CD4-positive, alpha-beta T cell treated with Interleukin-15 for 4 hours (primary cell): Measurements from ENCODE around the gene HRH3.

ENCODE experiments used
- DNase-seq: peaks from one replicate; pipeline ENCODE4 v3.0.0-alpha.2; 2020; ENCODE audit warnings: low spot score

HRH3 gene

DNA sequence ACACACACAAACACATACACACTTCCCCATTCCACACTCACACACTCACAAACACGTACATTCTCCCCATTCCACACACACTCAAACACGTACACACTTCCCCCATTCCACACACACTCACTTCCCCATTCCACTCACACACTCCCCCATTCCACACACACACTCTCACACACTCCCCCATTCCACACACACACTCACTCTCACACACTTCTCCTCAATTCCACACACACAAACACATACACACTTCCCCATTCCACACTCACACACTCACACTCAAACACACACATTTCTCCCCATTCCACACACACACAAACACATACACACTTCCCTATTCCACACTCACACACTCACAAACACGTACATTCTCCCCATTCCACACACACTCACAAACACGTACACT is 9.6 kb upstream of the HRH3 start:
- no peak for DNase-seq

DNA sequence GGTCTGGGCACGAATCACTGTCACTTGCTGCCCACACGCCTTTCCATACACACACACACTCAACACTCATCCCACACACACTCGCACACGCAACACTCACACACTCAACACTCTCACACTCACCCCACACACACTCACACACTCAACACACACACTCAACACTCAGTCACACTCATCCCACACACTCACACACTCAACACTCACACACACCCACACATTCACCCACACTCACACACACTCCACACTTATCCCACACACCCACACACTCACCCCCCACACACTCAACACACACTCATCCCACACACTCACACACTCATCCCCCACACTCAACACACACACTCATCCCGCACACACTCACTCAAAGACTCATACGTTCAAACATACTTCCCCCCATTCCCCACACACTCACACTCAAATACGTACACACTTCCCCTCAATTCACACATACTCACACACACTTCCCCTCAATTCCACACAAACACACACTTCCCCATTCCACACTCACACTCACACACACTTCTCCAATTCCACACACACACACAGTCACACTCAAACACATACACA is 9.0 kb upstream of the HRH3 start:
- no peak for DNase-seq

DNA sequence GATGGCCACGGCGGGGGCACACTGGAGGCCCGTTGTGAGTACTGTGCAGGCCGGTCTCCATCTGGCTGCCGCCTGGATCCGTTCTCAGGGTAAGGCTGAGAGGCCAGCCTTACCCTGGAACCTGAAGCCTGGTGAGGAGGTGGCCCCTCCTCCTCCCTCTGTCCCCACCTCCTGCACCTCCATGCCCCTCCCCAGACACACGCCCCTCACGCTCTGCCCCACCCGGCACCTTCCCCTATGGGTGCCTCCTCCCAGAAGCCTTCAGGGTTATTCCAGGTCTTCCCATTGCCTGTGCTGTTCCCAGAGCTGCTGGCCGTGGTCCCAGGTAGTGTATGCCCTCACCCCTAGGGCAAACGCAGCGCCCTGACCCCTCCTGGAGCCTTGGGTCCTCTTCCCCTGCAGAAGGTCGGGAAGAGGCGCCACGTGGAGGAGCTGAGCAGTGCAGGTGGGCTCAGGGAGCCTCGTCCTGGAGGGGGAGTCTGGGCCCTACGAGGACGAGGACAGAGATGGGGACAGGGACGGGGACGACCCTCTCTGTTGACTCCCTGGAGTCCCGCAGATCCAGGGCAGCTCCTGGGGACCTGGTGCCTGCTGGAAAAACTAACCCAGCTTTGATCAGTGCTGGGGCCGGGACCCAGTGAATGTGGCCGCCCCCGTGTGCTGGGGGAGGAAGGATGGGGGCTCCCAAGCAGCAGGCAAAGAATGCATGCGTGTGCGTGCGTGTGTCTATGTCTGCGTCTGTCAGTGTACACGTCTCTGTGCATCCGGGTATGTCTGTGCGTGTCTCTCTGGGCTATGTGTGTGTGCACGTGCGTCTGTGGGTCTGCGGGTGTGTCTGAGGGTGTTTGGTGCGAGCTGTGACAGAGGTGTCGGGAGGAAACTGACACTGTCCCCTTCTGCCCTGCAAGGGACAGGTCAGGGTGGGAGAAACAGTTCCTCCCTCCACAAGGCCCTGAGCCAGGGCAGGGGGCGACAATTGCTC is 8.2 kb upstream of the HRH3 start:
- no peak for DNase-seq

DNA sequence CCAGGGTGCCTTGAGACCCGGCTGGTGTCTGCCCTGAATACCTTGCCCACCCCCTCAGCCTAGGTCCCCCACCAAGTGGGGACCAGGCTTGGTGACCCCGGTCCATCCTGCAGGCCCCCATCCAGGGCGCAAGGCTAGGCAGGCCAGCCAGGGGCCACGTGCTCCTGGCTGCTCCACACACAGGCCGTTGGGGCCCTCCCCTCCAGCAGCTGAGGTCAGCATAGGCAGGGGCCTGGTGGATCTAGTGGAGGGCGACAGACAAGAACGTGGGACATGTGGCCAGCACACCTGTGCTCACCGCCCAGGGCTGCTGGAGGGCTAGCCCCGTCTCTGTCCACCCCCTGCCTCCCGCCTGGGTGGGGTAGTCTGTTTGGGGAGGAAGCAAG is 7.5 kb upstream of the HRH3 start:
- DNase-seq, result no peak

DNA sequence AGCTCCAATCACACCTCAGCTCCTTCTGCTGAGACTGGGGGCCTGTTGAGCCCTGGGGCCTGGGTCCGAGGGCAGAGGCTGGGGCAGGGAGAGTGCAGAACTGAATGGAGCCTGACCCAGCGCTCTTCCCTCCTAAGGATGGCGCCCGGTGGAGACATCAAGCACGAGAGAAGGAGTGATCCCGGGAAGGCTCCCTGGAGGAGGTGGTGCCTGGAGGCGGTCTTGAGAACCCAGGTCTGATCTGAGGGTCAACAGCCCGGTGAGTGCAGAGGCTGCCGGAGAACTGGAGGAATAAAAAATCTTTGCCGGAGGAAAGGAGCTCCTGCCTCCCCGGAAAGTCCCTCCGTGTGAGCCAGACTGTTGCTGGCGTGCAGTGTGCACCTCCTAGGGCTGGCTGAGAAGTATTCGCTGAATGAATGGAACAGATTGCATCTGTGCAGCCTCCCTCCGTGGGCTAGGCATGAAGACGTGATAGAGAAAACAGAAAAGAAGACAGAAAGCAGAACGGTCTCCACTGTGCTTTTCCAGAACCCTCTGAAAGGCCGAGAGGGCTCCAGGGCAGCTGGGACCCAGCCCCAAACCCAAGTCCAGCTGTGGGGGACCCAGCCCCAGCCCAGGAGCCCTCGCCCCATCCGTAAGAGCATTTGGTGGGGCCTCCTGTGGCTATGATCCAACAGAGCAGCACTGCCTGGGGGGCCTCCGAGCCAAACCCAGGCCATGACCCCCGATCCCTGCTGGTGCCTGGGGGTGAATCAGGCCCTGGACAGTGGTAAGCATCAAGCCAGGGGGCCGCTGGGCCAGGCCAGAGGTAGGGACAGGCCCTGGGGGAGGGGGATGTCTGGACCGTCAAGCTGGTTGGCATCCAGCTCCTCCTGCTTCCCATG is 6.9 kb upstream of the HRH3 start:
- DNase-seq, result no peak

DNA sequence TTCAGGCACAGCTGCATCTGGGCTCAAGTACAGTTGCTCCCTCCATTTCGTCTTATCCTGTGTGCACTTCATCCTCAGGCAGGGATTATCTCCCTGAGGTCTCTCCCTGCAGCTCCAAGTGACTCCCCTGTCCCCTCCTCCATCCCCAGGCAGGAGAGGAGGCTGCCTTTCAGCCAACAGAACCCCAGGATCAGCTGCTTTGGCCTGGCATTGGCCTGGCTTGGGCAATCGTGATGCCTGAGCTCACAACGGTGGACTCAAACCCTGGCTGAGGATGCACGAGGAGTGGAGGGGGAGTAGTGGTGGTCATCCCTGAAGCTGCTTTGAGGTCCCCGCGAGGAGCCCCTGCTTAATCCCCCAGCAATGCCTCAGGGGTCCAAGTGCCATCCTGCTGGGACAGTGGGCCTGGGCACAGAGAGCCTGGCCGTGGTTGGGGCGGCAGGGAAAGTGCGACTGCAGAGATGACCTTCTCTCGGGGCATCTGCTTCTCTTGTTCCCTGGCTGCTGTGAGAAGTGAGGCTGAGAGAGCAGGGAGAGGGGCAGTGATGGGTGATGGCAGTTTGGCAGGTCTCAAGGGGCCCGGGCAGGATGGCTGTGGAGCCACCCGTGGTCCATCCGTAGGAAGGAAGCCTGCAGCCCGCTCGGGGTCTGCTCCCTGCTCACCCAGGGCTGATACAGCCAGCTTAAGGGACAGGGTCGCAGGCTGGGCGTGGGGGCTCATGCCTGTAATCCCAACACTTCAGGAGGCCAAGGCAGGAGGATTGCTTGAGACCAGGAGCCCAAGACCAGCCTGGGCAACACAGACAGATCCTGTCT is 6.0 kb upstream of the HRH3 start:
- DNase-seq, result no peak

DNA sequence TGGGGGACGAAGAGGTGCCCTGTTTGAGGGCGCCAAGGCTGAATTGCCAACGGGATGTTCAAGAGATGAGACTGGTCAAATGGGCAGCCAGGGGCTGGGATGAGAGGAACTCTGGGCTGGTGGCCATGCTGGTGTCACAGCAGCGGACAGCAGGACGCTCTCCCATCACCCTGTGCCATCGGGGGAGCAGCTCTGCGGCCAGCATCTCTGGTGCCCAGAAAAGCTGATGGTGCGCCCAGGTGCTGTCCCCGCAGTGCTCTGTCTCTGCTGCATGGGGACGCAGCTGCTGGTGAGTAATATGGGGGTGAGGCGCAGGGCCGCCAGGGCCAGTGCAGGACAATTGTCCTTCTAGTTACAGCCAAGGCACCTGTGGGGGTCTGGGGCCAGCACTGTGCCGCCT is 4.9 kb upstream of the HRH3 start:
- no peak for DNase-seq

DNA sequence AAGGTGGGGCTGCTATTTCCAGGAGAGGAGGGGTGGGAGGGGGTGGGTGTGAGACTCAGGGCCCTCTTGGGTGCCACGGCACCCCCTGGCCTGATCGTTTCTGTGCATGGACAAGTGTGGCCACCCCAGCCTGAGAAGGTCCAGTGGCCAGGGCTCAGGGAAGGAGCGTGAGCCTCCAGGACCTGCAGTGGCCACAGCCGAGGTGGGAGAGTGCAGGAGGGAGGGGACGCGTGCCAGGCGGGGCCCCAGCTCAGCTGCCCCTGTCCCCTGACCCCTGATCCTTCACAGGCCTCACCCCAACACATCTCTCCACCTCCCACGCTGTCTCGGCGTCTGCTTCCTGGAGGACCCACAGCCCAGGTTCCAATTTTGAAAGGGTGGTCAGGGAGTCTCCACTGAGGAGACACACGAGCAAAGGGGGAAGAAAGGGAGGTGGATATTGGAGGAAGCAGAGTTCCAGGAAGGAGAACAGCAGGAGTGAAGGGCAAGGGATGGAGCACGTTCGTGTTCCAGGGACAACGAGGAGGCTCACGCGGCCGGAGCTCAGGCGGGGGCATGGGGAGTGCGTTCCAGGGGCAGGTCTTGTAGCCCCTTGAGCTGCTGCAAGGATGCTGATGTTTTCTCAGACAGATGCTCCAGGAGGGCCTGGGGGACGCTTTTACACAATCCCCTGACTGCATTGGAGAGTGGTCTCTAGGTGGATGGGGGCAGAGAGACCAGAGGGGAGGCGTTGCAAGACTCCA is 4.2 kb upstream of the HRH3 start:
- DNase-seq, result no peak

DNA sequence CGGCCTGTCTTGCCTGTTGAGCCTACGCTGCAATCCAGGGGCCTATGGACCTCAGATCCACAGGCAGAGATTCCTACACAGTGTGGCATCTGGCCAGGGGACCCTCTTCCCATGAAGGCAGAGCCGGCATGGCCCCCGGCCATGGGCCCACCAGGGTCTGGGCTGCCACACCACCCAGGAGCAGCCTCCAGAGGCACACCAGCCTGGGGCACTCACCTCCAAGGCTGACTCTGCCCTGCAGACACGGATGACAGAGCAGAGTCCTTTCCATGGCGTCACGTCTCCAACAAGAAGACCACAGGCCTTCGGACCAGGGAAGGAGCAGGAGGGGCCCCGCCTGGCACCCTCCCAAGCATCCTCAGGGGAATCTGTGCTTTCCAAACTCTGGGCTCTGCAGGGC is 3.5 kb upstream of the HRH3 start:
- DNase-seq, result no peak

DNA sequence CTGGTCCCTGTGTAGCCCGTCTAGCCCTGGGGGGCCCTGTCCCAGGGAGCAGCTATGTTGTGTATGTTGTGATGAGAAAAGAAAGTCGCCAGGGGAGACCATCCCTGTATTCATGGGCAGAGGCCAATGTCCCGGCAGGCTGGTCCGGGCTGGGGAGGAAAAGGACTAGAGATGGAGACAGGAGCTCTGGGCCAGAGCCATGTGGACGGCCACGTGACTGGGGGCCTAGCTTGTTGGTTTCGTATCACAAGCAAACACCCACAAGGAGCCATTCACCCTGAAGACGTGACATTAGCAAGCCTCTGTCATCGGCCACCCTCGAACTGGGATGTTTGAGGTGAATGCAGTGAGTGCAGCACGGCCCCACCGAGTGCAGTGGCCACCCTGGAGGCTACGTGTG is 2.9 kb upstream of the HRH3 start:
- DNase-seq, result no peak

DNA sequence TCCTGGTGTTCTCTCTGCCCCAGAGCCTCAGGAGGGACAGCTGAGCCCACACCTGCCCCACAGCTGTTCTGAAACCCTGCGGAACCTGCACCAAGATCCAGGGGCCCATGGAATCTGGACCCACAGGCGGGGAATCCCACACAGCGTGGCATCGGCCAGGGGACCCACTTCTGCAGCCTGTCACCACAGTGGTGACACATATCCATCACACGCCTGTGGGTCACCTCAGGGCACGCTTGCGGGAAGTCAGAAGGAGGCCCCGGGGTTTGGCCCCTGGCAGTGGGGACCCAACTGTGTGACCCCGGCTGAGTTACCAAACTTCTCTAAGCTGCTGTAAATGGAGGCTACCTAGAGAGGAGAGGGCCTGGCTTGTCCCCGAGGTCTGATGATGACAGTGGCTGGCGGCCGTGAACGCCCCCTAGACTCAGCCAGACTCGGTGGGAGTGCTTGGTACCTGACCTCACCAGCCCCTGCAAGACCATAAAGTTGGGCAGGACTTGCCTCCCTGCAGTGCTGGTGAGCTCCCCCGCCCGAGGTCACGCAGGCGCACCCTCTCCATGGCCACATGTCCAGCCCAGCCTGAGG is 2.3 kb upstream of the HRH3 start:
- DNase-seq, result no peak

DNA sequence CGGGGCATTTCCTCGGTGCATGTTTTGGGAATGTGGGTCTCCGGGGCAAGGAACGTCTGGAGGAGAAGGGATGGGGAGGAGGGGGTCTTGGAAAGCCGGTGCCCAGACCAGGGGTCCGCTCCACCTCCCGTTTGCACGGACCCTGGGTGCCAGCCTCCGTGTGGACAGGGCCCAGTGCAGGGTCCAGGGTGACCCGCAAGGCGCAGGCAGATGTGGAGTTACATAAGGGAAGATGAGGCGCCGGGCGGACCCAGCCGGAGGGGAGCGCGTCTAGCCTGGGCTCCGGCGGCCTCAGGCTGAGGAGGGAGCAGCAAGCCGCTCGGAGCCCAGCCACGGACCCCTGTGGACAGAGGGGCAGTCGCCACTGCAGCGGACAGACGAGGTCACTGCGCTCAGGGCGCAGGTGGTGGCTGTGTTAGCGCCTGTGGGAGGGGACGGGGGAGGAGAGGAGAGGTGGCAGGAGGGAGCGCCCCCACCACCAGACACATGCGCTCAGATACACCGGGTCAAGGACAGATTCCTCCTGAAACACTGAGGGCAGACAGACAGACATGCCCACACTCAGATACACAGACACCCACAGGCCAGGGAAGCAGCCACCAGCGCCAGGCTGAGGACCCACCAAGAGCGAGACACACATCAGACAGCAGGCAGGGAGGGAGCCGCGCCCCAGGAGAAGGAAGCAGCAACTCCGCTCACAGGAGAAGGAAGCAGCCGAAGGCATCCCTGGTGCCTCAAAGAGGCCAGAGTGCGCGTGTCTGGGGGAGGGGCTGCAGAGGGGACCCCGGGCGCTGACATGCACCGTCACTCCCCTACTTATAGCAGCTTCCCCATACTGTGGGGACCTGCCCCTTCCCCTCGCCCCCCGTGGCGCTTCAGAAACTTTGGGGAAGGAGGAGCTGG is 839 bp upstream of the HRH3 start:
- no peak for DNase-seq

DNA sequence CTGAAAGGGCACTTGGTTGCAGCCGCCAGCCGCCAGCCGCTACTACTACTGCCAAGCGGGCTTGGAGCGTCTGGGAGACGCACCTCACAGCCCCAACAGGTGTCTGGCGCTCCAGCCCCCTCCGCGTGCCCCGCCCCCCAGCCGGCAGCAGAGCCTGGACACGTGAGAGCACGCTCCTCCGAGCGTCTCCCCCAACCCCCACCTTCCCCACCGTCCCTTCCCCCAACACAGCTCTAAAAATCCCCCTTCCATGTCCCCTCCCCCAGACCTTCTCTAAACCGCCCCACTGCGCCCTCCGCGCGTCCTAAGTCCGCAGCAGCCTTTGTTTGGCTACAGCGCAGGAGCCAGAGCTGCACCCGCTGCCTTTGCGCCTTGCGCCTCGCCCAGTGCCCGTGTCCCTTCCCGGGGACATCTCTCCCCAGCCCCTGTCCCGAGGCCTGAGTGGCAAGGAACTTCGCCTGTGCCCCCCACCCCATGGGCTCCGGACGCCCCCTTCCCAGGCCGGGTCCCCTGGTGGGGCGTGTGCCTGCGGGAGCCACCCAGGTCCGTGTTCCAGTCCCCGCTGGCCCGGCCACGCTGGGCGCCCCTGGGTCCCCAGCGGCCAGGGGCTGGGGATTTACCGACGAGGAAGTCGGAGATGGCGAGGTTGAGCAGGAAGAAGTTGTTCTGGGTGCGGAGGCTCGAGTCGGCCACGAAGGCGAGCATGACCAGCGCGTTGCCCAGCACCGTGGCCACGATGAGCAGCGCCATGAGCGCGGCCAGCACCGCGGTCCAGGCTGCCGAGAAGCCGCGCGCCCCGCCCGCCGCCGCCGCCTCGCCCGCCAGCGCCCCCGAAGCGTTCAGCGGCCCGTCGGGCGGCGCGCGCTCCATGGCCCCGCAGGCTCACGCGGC is 732 bp downstream of the HRH3 start:
- DNase-seq, result no peak

DNA sequence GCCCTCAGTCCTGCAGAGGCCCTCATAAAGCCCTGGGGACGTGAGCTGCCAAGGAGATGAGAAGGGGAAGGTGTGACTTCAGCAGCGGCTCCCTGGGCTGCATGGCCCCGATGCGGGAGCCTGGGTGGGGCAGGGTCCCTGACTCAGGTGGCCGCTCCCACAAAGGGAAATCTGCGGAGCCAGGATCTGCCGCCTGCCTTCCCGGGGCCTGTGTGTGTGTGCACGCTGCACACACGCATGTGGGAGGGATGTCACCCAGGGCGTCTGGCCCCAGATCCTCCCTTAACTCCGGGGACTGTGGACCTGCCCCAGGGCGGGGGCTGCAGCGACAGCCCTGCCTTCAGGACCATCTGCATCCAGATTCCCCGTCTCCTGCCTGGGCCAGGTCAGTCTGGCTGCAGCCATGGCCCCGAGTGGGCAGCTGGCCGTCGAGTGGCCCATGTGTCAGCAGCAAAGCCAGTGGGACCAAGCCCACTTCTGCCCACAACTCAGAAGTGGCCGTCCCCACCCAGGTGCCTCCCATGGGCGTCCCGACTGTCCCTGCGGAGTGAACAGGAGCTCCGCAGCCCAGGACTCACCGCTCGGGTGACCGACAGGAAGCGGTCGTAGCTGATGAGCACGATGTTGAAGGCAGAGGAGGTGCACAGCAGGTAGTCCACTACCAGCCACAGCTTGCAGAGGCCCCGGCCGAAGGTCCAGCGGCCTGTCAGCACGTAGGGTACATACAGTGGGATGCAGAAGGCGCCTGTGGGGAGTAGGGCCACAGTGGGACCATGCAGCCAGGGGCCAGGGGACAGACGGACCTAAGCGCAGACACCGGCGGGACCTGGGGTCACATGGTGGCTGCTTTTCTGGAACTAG is 1.9 kb downstream of the HRH3 start:
- no peak for DNase-seq

DNA sequence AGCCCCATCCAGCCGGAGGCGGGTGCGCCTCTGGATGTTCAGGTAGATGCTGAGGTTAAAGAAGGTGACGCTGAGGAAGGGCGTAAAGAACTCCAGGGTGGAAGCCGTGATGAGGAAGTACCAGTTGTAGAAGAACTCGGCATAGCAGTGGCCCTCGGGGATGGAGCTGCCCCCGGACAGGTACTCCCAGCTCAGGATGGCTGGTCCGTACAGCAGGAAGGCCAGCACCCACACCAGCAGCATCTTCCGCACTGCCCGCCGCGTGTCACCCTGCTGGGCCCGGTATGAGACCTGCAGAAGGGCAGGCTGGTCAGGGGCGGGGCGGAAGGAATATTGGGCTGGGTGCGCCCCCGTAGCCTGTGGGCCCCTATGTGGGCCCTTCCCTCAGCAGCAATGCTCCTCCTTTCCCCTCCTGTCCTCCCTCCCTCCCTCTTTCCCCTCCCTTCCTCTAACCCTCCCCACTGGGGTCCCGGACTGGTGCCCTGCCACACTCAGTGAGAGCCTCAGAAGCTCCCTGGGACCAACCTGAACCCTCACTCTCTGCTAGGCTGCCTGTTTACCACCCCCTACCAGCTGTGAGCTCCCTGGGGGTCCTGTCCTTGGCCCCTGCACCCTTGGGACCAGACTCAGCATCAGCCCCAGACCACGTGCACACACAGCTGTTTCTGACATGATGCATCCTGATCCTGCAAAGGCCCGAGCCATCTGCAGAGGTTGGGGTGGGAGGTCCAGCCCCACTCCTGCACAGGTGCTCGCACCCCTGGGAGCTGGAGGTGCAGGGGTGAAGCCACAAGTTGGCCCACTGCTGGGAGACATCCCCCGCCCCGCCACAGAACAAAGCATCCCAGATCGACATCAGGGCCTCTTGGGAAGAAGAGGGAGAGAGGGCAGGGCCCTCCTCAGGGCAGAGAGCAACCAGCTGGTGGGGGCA is 3.2 kb downstream of the HRH3 start:
- DNase-seq, result no peak

DNA sequence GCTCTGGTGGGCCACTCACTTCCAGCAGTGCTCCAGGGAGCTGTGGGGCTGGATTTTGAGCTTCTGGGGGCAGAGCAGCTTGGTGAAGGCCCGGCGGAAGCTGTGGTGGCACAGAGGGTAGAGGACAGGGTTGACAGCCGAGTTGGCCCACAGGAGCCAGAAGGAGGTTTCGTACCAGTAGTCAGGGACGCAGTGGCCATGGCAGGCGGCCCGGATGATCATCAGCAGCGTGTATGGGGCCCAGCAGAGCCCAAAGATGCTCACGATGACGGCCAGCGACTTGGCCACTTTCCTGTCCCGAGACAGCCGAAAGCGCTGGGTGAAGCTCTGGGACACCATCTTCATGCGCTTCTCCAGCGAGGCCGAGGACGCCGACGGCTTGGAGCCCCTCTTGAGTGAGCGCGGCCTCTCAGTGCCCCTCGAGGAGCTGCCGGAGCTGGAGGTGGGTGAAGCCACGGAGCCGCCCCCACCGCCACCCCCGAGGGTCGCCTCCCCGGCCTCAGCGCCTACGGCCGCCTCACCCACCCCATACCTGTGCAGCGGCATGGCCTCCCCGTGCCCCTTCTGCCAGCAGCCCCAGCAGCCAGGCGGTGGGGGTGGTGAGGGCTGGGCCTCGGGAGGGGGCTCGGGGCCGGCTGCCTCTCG is 4.0 kb downstream of the HRH3 start:
- DNase-seq, result no peak
